VCaP (cell line): ENCODE measurements around the gene AMOTL1.

Source experiments
- H3K27ac ChIP-seq: fragments of 450-650 bp; 2 replicates; pipeline ENCODE4 v1.5.1; 2017
- CTCF ChIP-seq: fragments of 450-650 bp; conservative IDR thresholded peaks from 2 replicates; pipeline ENCODE4 v1.5.1; 2017; ENCODE audit warnings: mild to moderate bottlenecking, moderate library complexity

Gene AMOTL1

GRCh38 chr11:94794287-94795168, 26.4 kb downstream of the AMOTL1 start:
- peak overlapping the region; percentile 92 for H3K27ac ChIP-seq
- TF ChIP-seq CTCF: no peak

DNA sequence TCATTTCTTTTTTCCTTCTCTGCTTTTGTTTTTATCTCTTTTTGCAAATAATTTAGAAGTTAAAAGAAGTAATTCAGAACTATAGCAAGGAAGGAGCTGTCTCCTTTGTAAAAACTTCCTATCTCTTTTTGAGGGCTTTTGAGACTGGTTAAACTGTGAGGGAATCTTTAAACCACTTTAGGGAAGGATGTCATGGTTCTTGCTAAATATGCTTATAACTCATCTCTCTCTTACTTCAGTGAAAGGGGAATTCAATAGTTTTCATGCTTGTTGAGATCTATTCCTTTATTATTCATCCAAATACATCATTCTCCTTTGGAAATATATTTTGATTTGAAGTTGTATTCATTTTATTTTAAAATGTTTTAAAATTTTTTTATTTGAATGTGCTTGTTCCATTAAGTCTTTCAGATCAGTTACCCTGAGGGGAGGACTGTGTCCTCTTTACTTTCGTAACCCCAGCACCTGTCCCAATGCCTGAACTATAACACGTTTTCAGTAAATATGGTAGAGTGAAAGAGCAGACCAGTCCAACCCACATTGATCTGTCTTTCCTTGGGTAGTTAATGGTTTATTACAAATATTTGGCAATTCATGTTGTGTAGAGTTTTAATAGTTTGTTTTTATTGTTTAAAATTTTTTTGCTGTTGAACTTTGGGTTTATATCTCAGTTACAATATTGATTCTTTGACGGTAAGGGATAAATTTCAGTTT, 27.5 kb downstream of the AMOTL1 start:
- no peak for TF ChIP-seq CTCF

GRCh38 chr11:94796190-94796580, 28.0 kb downstream of the AMOTL1 start:
- TF ChIP-seq CTCF: no peak
- H3K27ac ChIP-seq: peak overlapping the region; percentile 92

More for the DNA sequence above, 27.5 kb downstream of the AMOTL1 start:
- peak overlapping the region; percentile 92 for H3K27ac ChIP-seq

- H3K27ac ChIP-seq: peak overlapping the region; percentile 92; the same call in 1 of the 2 replicates
- no peak for TF ChIP-seq CTCF
Observed at GRCh38 chr11:94796863-94797262, 28.7 kb downstream of the AMOTL1 start.

DNA sequence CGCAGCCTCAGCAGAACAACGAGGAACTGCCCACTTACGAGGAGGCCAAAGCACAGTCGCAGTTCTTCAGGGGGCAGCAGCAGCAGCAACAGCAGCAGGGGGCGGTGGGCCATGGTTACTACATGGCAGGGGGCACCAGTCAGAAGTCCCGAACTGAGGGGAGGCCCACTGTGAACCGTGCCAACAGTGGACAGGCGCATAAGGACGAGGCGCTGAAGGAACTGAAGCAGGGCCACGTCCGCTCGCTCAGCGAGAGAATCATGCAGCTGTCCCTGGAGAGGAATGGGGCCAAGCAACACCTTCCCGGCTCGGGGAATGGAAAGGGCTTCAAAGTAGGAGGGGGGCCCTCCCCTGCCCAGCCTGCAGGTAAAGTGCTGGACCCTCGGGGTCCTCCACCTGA, 31.6 kb downstream of the AMOTL1 start:
- H3K27ac ChIP-seq: peak overlapping the region; percentile 86

DNA sequence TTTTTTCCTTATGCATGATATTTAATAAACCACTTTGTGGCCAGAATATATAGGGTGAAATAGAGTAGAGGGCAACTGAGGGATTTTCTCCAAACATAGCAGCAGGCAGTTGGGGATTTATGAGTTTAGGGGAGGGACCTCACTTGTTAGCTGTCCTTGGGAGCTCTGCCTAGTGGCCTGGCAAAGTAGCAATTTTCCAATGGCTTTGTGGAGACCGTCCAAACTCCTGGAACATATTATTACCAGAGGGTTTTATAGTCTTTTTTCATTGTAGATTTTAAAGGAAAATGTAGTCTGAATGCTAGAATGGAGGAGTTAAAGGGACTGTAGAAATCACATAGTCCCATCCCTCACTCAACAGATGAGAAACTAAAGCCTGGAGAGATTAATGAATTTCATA, 32.3 kb downstream of the AMOTL1 start:
- TF ChIP-seq CTCF: peak; percentile 18
- peak overlapping the region; percentile 86 for H3K27ac ChIP-seq

More for the DNA sequence above, 31.6 kb downstream of the AMOTL1 start:
- no peak for TF ChIP-seq CTCF

GRCh38 chr11:94801866-94802460, 33.8 kb downstream of the AMOTL1 start:
- no peak for TF ChIP-seq CTCF
- peak overlapping the region; percentile 86 for H3K27ac ChIP-seq
